ENCODE data around the gene S100A14. TPM values are rescaled to one million over a fixed set of nuclear protein-coding genes. Genes with fewer than 3 reads are reported as not detected.
A peak's percentile ranks its signal among the peaks of the same experiment; 100 is the strongest.

Gene S100A14
- polyA plus RNA-seq, 1 of the 3 experiments (the other 2 are of a cell fraction) = 0.15 TPM

DNA sequence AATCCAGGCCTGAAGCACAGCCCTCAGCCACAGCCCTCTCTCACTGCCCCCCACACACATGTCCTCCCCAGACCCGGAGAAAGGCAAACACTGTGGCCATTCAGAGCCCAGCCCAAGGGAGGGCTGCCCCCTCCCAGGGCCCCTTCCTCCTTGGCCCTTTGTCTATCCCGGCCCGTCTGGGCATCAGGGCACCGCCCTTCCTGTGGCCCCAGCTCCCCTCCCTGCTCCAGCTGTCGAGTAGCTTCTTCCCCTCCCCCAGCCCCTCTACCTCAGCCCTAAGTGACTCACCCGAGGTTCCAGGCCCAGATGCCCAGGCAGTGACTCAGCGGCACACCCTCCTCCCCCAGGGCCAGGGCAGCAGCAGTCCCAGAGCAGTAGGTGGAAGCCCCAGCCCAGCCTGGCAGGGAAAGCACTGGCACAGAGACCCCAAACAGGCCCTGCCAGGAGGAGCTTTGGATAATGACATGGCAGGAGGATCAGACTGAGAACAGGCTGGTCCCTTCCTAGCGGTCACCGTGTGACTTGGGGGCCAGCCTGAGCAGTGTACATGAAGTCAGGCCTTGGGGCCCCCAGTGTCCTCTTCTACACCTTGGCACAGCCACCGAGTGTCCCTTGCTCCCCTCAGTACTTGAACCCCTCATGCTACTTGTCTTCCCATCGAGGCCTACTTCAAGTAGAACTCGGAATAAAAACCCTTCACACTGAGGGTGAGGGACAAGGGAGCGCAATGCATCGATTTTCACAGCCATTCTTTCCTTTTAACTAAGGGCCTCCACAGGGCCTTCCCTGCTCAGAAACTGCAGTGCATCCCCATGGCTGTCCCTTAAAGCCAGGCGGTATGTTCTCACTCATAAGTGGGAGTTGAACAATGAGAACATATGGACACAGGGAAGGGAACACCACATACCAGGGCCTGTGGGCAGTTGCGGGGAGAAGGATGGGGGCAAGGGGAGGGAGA, 49.4 kb downstream of the S100A14 start (continued):
- TF ChIP-seq, protein P1, sequence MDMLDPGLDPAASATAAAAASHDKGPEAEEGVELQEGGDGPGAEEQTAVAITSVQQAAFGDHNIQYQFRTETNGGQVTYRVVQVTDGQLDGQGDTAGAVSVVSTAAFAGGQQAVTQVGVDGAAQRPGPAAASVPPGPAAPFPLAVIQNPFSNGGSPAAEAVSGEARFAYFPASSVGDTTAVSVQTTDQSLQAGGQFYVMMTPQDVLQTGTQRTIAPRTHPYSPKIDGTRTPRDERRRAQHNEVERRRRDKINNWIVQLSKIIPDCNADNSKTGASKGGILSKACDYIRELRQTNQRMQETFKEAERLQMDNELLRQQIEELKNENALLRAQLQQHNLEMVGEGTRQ (IDR thresholded peaks at IDR 0.05; ENCODE audit: borderline replicate concordance, low read depth, low read length) = no peak
- peak; percentile 78 for TF ChIP-seq POLR2AphosphoS5 (IDR thresholded peaks at IDR 0.05; ENCODE audit: low read depth, low read length)
- no peak for TF ChIP-seq YY1 (IDR thresholded peaks at IDR 0.05; ENCODE audit: low read depth)
- peak; percentile 88 for TF ChIP-seq FOXM1 (IDR thresholded peaks at IDR 0.05; ENCODE audit: low read depth)
- TF ChIP-seq TAF1 (IDR thresholded peaks at IDR 0.05; ENCODE audit: borderline replicate concordance, low read depth, low read length) = peak; percentile 28; the same call in 1 of the 2 replicates
- peak; percentile 100 for TF ChIP-seq JUND (IDR thresholded peaks at IDR 0.05)
- no peak for TF ChIP-seq SMC3 (IDR thresholded peaks at IDR 0.05; ENCODE audit: low read depth, low read length)
- no peak for TF ChIP-seq RFX5 (IDR thresholded peaks at IDR 0.05; ENCODE audit: low read length)
- TF ChIP-seq MEF2A (IDR thresholded peaks at IDR 0.05; ENCODE audit: borderline replicate concordance, low read depth) = peak; percentile 46; the same call in 1 of the 2 replicates
- TF ChIP-seq, protein P2, sequence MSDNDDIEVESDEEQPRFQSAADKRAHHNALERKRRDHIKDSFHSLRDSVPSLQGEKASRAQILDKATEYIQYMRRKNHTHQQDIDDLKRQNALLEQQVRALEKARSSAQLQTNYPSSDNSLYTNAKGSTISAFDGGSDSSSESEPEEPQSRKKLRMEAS (IDR thresholded peaks at IDR 0.05; ENCODE audit: low read depth) = peak; percentile 83
- TF ChIP-seq RCOR1 (IDR thresholded peaks at IDR 0.05; ENCODE audit: low read length) = no peak
- no peak for TF ChIP-seq GATA2 (CRISPR knock-in tag; IDR thresholded peaks at IDR 0.05)
- peak; percentile 88; the same call in 1 of the 2 replicates for TF ChIP-seq SIN3A (IDR thresholded peaks at IDR 0.05; ENCODE audit: borderline replicate concordance, low read depth, low read length)
- peak; percentile 98 for TF ChIP-seq TCF12 (IDR thresholded peaks at IDR 0.05)

DNA sequence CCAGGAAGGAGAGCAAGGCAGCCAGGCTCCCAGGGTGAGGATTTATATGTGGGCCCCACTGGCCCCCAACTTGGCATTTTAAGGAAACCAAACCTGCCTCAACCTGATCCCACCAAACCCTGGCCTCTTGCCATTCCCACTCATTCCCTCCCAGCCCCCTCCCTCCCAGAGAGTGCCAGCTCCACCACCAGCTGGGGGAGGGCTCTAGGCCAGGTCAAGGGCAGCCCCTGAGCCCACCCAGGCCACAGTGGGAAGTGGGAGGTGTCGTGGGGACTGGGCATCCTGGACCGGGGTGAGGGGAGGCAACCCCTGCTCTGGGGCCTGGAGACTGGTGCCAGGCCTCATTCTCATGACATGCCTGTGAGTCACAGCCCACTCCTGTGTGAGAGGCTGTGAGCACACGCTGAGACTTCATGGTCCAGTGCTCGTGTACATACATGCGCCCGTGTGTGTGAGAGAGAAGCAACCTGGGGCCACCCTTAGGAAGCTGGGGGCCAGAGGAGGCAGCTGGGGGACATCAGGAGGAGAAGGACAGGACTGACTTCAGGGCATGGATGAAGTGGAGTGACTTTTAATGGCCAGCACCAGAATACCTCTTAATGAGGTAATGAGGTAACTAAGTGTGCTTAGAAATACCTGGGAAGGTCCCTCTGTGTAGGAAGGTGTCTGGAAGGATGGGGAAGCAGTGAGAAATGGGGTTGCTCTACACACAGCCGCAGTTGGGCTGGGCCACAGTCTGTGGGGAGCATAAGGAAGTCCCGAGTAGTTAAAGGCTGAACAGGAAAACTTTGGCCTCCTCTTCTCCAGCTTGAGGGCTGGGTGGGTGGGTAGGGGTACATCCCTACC, 50.4 kb downstream of the S100A14 start, which contains the start of gene S100A2:
S100A2 (minus strand) TSS at position 316 of the 846 bp plus-strand sequence. CDS start 1,967 bp downstream, outside the sequence.
- Histone ChIP-seq H3K9me2 (no peaks in the 10 kb centered on the region), H3K27me3 (ENCODE audit: insufficient read depth) (no peaks in the 10 kb centered on the region), H3K4me3 (ENCODE audit: low read depth in 2 of 2, low read length in 1 of 2) (no peak within 1 kb of the TSS), H3K4me2 (peak within 1 kb of the TSS; percentile 70), H4K20me1 (ENCODE audit: insufficient read depth) (no peaks in the 10 kb centered on the region), H3K36me3 (replicated peaks in 1 of 2; ENCODE audit: control insufficient read depth in 1 of 2, insufficient read depth in 2 of 2, low read length in 1 of 2) (no peaks in the 10 kb centered on the region), H3K9me3 (no peaks in the 10 kb centered on the region), H3K79me2 (ENCODE audit: insufficient read depth) (peaks cover 26% of the 10 kb centered on the region), H2AFZ (ENCODE audit: low read depth) (peak within 1 kb of the TSS; percentile 64; the same call in 1 of the 2 replicates), H3K4me1 (ENCODE audit: control insufficient read depth in 1 of 2, insufficient read depth in 2 of 2, low read depth in 1 of 2, low read length in 1 of 2) (peaks cover 35 to 43% of the 10 kb centered on the region in 2 experiments), H3K9ac (peak within 1 kb of the TSS; percentile 82), H3F3A (replicated peaks; ENCODE audit: insufficient read depth) (peaks cover 5% of the 10 kb centered on the region), H3K27ac (ENCODE audit: low read depth in 2 of 2, low read length in 1 of 2) (peak within 1 kb of the TSS; percentile 95 to 99)
- no peak for DNase-seq
- CTCF ChIA-PET = interaction anchor here (1.0 to 7.2 kb wide), 5 partner anchors 33 to 213 kb away, joined by 4 to 81 read pairs (median 6); no protein-coding TSS in a partner anchor
- POLR2A ChIA-PET = no interaction called here
- WGBS (ENCODE audit: low lambda C conversion rate) = 15% methylated on average over 6 of the region's 8 CpGs
- TF ChIP-seq, protein P3, sequence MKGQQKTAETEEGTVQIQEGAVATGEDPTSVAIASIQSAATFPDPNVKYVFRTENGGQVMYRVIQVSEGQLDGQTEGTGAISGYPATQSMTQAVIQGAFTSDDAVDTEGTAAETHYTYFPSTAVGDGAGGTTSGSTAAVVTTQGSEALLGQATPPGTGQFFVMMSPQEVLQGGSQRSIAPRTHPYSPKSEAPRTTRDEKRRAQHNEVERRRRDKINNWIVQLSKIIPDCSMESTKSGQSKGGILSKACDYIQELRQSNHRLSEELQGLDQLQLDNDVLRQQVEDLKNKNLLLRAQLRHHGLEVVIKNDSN (IDR thresholded peaks at IDR 0.05; ENCODE audit: borderline replicate concordance, low read depth) = no peak
- TF ChIP-seq, protein P2 (IDR thresholded peaks at IDR 0.05; ENCODE audit: low read depth) = peak; percentile 87
- TF ChIP-seq MEF2A (IDR thresholded peaks at IDR 0.05; ENCODE audit: borderline replicate concordance, low read depth) = no peak
- no peak for TF ChIP-seq FOXJ3 (CRISPR knock-in tag; IDR thresholded peaks at IDR 0.05)
- TF ChIP-seq RXRA (IDR thresholded peaks at IDR 0.05; ENCODE audit: borderline replicate concordance, low read depth) = peak; percentile 56; the same call in 1 of the 2 replicates
- TF ChIP-seq JUND (IDR thresholded peaks at IDR 0.05) = peak; percentile 71
- no peak for TF ChIP-seq POLR2AphosphoS5 (IDR thresholded peaks at IDR 0.05; ENCODE audit: low read depth, low read length)
- peak; percentile 87 for TF ChIP-seq NFIC (IDR thresholded peaks at IDR 0.05; ENCODE audit: borderline replicate concordance)
- TF ChIP-seq MXI1 (IDR thresholded peaks at IDR 0.05; ENCODE audit: low read depth, low read length) = no peak
- peak; percentile 81 for TF ChIP-seq TCF12 (IDR thresholded peaks at IDR 0.05)
- 0 out of 2 replicates have a peak, but pooled peaks have one; percentile 27 for TF ChIP-seq TEAD4 (IDR thresholded peaks at IDR 0.05; ENCODE audit: borderline replicate concordance, insufficient read depth)
- no peak for TF ChIP-seq YY1 (IDR thresholded peaks at IDR 0.05; ENCODE audit: low read depth)
- TF ChIP-seq FOSL2 (IDR thresholded peaks at IDR 0.05; ENCODE audit: borderline replicate concordance, low read depth) = peak; percentile 90
- TF ChIP-seq, protein P4, sequence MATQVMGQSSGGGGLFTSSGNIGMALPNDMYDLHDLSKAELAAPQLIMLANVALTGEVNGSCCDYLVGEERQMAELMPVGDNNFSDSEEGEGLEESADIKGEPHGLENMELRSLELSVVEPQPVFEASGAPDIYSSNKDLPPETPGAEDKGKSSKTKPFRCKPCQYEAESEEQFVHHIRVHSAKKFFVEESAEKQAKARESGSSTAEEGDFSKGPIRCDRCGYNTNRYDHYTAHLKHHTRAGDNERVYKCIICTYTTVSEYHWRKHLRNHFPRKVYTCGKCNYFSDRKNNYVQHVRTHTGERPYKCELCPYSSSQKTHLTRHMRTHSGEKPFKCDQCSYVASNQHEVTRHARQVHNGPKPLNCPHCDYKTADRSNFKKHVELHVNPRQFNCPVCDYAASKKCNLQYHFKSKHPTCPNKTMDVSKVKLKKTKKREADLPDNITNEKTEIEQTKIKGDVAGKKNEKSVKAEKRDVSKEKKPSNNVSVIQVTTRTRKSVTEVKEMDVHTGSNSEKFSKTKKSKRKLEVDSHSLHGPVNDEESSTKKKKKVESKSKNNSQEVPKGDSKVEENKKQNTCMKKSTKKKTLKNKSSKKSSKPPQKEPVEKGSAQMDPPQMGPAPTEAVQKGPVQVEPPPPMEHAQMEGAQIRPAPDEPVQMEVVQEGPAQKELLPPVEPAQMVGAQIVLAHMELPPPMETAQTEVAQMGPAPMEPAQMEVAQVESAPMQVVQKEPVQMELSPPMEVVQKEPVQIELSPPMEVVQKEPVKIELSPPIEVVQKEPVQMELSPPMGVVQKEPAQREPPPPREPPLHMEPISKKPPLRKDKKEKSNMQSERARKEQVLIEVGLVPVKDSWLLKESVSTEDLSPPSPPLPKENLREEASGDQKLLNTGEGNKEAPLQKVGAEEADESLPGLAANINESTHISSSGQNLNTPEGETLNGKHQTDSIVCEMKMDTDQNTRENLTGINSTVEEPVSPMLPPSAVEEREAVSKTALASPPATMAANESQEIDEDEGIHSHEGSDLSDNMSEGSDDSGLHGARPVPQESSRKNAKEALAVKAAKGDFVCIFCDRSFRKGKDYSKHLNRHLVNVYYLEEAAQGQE (IDR thresholded peaks at IDR 0.05; ENCODE audit: low read depth, low read length) = no peak

Measured in SK-N-SH (cell line).